M059J (cell line): Measurements from ENCODE around the gene ESYT3. TPM values are rescaled to one million over a fixed set of nuclear protein-coding genes. Genes with fewer than 3 reads are reported as not detected.

ENCODE experiments used
- DNase-seq: peaks from one replicate; pipeline ENCODE4 v3.0.0-alpha.2; 2012; ENCODE audit warnings: low read depth
- total RNA-seq: library from RNA; depleted of rRNA; stranded (reverse); fragments of >200 nt; shearing (Covaris generic); gene quantifications from 2 replicates; pipeline ENCODE4 v1.2.3, GENCODE V29; 2014; rRNA removed

The ESYT3 gene, protein sequence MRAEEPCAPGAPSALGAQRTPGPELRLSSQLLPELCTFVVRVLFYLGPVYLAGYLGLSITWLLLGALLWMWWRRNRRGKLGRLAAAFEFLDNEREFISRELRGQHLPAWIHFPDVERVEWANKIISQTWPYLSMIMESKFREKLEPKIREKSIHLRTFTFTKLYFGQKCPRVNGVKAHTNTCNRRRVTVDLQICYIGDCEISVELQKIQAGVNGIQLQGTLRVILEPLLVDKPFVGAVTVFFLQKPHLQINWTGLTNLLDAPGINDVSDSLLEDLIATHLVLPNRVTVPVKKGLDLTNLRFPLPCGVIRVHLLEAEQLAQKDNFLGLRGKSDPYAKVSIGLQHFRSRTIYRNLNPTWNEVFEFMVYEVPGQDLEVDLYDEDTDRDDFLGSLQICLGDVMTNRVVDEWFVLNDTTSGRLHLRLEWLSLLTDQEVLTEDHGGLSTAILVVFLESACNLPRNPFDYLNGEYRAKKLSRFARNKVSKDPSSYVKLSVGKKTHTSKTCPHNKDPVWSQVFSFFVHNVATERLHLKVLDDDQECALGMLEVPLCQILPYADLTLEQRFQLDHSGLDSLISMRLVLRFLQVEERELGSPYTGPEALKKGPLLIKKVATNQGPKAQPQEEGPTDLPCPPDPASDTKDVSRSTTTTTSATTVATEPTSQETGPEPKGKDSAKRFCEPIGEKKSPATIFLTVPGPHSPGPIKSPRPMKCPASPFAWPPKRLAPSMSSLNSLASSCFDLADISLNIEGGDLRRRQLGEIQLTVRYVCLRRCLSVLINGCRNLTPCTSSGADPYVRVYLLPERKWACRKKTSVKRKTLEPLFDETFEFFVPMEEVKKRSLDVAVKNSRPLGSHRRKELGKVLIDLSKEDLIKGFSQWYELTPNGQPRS
- 0.15 and 0.52 TPM in 2 replicates for total RNA-seq

DNA sequence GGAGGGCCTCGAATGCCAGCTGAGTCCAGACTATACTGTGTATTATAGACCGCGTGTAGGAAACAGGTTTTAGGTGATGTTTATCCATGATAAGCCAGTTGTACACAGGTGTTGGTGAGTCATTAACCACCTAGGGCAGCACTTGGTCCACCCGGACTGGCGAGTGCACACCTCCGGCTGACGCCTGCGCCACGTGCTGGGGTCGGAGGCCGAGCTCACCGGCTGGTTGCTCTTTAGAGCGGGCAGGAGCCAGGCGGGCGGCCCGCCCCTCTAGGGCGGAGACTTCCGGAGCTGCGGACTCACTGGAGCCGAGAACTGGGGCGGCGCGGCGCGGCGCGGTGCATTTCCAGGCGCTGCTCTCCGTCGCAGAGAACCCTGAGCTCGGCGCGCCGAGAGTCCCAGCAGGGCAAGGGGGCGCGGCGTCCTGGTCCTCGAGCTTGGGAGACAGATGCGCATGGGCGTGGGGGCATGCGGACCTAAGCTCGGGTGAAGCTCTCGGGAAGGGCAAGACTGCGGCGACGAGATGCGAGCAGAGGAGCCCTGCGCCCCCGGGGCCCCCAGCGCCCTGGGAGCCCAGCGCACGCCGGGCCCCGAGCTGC is at the start of gene ESYT3:
TSS of gene ESYT3 (plus strand) at position 341 of the 599 bp plus-strand sequence. CDS start at position 524, 183 bp downstream.
- peak; percentile 73 for DNase-seq

DNA sequence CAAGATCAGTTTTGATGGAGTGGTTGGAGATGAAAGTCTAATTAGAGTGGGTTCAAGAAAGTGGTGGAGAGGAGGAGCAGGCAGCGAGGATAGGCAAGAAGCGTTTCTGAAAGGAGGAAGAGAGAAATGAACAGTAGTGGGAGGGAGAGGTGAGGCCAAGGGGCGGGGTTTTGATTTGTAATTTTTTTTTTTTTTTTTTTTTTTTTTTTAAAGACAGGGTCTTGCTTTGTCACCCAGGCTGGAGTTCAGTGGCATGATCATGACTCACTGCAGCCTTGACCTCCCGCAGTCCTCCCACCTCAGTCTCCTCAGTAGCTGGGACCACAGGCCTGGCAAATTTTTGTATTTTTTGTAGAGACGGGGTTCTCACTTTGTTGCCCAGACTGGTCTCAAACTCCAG is 49.4 kb upstream of the ESYT3 start:
- DNase-seq = peak; percentile 27

DNA sequence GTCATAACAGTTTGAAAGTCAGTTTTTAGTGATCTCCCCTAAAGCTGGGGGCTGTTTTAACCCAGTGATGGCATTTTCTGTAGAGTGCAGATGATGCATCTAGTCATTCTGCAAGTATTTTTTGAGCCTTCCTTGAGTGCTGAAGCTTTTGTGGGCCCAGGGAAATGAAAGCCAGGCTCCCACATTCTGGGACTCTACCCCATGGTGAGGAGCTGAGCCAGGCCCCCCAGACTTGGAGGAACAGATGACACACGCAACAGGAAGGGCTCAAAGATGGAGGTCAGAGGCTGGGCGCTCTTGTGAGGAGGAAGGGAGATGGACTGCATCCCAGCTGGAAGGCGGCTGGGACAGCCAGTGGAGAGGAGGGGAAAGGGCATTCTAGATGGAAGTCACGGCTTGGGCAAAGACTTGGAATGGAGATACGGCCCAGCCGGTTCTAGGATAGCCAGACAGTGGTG is 45.2 kb upstream of the ESYT3 start:
- DNase-seq = no peak

DNA sequence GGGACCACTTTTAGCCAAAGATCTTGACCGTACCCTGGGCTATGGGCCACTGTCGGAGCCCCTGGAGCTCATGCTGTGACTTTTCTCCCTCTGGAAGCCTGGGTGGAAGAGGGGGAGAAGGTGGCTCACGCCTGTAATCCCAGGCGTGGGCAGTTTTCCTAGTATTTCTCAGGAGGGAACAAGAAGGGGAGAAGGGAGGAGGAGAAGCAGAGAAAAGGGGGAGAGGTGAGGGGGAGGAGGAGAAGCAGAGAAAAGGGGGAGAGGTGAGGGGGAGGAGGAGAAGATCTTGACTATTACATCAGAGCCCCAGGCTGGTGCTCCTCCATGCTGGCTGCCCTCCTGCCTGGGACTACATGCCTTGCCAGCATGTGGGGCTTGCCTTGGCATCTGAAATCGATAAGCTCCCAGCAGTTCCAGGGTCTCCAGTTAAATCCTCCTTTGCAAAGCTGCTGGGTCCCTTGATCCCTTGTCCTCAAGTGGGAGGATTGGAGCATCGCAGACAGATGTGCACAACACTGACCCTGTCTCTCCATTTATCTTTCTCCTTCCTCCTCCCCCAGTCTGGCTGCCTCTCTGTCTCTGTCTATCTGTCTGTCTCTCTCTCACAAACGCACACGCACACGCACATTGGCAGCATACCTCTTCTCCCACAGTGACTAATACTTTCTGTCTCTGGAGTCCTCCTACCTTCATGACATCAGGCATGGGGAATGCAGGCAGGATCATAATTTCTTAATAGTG is 44.4 kb upstream of the ESYT3 start:
- DNase-seq = peak; percentile 99

DNA sequence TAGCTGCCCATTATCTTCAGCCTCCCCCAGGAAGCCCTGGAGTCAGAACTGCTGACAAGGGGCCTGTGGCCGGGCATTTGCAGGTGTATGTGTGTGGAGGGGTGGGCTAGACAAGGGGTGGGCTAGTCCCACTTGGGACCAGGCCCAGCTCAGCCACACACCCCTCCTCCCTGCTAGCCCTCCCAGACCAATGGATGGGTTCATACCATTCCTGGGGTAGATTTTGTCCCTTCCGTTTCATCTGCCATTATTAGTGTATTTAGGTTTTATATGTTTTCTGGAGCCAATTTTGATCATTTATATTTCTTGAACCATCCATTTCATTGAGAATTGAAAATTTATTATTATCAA is 43.9 kb upstream of the ESYT3 start:
- no peak for DNase-seq

DNA sequence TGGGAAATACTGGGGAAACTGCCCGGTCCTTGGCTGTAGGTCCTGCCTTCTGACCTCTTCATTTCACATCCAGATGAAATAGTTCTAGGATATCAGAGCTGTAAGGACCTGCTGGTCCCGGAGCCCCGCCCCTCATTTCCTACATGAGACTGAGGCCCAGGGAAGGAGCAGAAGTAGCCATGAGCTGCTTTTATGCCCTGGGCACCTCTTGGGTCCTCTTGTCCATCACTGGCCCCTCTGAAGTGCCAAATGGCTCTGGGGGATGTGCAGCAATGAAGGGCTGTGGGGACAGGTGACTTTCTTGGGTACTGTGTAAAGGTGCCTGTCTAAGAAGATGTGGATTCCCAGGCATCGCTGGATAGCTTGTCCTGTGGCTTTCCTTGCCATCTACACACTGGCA is 40.3 kb upstream of the ESYT3 start:
- DNase-seq = no peak

DNA sequence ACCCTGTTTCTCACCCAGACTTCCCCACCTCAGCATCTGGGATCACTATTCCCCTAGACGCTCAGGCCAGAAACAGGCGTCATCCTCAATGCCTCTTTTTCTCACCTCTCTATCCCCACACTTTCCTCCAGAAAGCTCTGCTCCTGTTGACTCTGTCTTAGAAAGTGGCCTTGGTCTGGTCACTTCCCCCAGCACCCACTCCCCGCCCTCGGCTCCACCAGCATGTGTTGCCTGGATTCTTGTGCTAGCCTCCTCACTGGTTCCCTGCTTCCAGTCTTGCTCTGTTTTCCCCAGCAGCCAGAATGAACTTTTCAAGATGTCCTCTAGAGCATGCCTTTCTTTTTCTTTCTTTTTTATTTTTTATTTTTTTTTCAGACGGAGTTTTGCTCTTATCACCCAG is 39.7 kb upstream of the ESYT3 start:
- DNase-seq = no peak

DNA sequence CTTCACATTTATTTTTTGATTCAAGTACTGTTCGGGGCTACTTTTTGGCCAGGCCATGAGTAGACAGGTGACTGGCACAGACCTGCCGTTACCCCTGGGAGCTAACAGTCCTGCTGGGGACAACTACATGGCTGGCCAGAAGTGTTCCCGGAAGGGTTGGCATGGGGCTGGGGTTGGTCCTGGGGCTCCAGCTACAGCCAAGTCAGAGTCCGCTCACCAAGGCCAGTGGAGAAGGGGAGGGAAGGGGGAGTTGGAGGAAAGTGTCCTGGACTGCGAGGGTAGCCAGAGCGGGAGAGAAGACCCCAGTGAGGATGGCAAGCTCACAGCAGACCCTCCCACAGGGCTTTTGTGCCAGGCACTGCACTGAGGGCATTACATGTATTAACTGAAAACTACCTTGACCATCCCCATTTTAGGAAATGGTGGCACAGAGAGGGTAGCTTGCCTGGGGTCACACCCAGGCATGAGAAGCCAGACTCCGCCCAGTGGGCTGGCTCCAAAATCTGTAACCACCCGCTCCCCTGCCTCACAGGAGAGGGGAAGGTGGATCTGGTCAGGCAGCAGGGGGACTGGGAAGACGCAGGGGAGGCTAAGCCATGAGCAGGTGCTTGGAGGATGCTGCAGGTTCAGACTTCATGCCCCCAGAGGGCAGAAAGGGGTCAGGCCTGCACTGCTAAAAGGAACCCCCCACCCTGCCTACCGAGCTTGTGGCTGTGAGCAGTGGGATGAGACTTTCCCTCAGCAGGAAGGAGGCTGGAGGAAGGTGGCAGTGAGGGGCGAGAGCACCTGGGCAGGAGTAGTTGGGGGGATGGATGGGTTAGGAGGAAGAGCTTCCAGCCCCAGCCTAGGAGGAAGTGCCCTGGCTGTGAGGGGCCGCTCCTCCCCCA is 38.3 kb upstream of the ESYT3 start:
- DNase-seq = no peak

DNA sequence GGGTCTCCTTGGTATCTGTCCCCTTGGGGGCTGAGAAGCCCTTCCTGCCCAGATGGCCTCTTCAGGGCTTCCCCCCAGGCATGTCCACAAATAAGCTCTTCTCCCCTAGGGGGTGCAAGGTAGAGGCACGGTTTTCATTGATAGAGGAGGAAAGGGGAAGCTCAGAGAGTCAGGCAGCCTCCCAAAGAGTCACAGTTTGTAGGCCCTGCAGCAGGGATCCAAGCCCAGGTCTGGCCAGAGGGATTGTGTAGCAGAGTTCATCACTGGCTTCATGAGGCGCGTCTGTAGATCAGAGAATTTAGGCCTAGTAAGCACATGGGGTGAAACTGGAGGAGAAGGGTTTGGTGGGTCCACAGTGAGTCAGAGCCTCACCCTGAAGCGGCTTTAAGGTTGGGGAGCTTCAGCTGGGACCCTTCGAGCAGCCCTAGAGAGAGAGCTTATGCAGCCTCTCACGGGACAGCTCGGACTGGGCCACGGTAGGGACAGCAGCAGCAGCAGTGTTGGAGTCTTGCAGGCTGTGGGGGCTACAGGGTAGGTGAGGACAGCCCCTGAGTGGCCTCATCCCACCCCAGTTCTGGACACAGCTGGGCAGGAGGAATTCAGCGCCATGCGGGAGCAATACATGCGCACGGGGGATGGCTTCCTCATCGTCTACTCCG is 37.5 kb upstream of the ESYT3 start:
- no peak for DNase-seq

DNA sequence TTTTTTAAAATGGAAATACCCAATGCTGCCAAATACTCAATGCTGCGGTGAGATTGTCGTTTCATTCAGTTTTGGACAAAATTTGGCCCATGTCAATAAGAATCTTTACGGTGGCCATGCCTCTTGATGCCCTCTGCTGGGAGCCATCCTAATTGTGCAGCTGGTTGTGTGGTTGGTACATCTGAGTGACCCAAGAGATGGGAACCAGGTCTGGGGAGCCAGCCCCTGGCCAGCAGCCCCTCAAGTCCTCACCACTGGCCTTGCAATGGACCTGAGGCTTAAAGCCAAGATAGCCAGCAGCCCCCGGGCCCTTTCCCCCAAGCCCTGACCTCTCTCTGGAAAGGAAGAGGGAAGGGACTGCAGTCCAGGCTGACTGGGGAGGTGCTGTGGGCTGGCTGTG is 36.4 kb upstream of the ESYT3 start:
- no peak for DNase-seq

DNA sequence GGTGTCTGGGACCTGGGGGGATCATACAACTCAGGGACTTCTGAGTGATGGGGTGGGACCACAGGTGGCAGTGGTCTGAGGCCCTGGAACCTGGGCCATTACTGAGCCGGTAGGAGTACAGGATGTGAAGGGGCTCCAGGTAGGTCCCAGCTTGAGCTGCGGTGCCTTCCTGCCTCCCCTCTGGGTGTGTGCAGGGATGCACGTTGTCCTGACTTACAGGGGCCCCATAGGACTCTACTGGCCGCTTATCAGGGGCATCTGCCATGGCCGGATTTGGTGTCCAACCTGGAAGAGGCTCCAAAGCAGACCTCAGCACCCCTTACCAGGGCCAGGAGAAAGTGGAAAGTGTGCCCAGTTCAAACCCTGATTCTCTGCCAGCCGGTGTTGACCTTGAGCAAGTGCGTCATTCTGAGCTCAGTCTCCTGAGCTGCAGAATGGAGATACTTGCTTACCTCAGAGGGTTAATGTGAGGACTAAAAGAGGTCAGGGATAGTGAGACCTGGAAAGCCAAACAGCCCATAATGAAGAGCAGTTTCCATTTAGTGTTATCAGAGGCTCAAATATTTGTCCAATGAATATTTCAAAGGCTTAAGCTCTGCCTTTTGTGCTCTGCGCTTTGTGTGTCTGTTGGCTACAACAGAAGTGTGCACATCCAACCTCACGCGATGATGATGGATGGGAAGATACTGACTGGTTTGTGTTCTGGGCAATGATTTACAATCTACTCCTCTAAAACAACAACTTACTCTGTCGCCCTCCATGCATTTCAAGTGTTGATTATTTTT is 35.4 kb upstream of the ESYT3 start:
- no peak for DNase-seq

DNA sequence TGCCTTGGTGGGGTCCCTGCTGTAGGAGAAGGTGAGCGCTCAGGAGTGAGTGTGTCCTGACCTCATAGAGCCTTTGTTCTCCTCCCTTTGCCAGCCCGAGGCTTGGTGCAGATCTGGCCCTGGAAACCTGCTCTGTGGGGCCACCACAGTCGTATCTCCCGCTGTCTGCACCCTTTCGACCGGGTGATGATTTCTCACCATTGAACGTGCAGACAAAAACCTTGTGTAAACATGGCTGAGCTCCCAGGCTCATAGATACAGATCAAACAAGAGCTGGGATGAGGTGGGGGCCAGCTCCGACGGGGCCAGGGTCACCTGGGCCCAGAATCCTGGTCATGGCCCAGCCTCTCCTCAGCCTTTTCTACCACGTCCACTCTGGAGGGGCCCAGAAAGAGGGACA is 34.6 kb upstream of the ESYT3 start:
- DNase-seq = no peak

DNA sequence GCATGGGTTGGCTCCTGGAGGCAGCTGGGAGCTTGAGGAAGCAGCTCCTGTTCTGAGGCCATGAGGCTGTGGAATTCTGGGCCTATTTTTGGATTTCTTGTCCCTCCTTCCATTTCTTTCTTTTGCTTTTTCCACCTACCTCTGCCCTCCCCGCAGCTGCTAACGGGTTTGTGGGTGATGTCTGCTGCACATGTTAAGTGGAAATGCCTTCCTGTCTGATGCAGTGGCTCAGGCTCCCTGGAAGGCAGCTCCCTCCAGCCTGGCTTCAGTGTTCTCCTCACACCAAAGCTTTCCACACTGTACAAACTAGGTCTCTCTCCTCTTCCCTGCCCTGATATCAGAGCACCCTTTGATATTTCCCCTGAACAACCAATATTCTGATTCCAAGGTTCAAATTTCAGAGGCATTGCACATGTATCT is 33.8 kb upstream of the ESYT3 start:
- DNase-seq = no peak

DNA sequence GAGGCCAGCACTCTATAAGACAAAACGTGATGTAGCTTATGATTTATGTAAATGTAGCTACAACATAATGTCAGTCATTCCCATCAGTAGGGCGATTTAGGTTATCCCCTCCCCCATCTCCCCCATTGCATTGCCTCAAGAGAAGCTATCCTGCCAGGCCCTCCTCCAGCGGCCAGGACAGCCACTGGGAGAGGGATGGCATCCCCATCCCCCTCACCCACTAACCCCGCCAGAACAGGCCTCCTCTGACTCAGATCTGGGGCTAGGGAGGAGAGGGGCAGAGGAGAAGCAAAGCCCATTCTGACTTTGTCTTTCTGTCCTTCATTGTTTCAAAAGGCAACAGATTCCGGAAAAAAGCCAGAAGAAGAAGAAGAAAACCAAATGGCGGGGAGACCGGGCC is 32.6 kb upstream of the ESYT3 start:
- no peak for DNase-seq

DNA sequence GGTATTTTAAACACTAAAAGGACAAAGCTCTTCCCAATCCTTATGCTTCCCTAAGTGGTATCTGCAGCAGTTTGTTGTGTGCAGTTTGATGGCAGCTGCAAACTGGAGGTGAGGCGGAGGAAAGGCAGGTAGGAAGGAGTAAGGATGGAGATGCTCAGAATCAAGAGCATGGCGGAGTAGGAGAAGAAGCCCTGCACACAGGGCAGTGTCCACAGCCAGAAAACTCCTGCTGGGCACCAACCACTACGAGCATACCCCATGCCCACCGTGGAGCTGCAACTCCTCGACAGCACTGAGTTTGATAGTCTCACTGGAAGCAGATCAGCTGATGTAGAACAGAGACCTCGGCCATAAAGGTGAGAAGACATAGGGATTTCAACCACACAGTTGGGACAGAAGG is 30.3 kb upstream of the ESYT3 start:
- DNase-seq = no peak

DNA sequence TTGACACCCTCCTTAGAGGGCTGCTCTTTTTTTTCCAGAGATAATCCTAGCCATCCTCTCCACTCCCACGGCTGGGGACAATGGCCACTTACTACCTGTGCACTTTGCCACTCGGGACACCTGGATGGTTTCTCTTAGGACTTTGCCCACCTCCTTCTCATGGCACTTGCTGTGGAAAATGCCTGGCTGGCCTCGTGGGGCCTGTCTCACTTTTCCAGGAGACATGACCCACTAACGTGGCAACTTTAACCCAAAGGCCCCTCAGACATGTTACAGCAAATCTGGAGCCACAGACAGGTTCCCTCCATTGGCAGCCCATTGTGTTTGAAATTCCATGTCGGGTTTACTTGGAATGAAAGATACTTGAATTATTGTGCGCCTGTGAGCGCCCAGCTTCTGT is 29.4 kb upstream of the ESYT3 start:
- DNase-seq = no peak

DNA sequence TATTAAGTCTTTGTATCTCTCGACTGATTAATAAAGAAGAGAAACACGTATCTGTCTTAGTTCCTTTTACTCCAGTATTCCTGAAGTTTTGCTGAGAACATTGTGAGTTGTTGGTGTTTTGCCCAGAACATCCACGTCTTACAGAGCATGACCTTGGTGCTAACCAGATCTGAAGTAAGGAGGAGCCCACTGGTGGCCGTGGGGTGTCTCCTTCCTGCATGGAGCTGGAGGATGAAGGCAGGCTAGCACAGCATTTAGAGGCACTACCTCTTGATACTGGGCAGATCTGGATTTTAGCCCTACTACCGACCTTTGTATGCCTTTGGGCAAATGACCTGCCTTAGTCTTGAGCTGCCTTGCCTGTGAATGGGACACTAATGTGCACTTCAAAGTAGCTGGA is 28.9 kb upstream of the ESYT3 start:
- no peak for DNase-seq

DNA sequence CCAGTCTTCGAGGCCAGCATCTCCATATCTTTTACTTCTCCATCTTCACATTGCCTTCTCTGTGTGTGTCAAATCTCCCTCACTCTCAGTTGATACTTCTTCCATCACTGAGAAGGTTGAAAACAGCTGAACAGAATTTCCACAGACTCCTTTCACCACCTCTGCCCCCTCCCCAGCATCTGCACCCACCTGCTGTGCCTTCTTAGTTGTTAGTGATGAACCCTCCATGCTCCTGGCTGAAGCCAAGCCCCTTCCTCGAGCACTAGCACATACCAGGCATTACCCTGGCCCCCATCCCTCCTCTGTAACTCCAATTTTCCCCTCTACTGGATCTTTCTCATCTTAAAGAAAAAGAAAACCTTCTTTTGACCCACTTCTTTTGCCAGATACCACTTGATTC is 27.8 kb upstream of the ESYT3 start:
- DNase-seq = no peak

DNA sequence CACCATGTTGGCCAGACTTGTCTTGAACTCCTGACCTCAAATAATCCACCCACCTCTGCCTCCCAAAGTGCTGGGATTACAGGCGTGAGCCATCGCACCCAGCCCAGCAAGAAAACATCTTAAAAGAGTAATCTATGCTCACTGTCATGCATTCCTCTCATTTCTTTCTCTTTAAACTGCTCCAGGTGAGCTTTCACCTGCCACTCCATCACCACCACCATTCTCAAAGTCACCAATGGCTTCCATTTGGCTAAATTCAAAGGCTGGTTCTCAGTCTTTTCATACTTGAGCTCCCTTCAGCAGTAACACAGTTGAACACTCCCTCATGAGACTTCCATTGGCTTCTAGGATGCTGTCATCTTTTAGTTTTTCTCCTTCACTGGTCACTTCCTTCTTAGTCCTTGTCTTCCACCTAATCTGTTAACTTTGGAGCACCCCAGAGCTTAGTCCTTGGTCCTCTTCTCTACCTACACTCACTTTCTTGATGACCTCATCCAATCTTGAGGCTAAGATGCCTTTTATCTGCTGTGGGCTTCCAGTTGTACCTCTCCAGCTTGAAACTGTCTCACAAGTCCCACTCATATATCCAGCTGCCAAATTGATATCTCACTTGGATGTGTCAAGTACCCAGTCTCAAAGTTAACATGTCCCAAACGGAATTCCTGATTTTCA is 27.0 kb upstream of the ESYT3 start:
- no peak for DNase-seq
